NCI-H774 (cell line): ENCODE measurements around the gene SKIL.

ENCODE experiments used
- DNase-seq: peaks from one replicate; lab custom pipeline; 2025; lab: John Stamatoyannopoulos, UW

The SKIL gene

GRCh38 chr3:170437696-170438407 is 80.3 kb downstream of the SKIL start:
- no peak for DNase-seq

- no peak for DNase-seq
Observed at GRCh38 chr3:170438836-170439235, 81.3 kb downstream of the SKIL start.

- DNase-seq, result no peak
Observed at GRCh38 chr3:170440344-170440743, 82.8 kb downstream of the SKIL start.

- no peak for DNase-seq
Observed at GRCh38 chr3:170441412-170441811, 83.9 kb downstream of the SKIL start.

- DNase-seq, result no peak
Observed at GRCh38 chr3:170442947-170443346, 85.4 kb downstream of the SKIL start.

GRCh38 chr3:170443457-170443856 is 85.9 kb downstream of the SKIL start:
- DNase-seq, result no peak
